NCI-H146 (cell line): ENCODE data around the gene SPEM1.
A peak's percentile ranks its signal among the peaks of the same experiment; 100 is the strongest.

Experiments used
- DNase-seq: peaks from one replicate; lab custom pipeline; 2025; lab: John Stamatoyannopoulos, UW

The SPEM1 gene, protein sequence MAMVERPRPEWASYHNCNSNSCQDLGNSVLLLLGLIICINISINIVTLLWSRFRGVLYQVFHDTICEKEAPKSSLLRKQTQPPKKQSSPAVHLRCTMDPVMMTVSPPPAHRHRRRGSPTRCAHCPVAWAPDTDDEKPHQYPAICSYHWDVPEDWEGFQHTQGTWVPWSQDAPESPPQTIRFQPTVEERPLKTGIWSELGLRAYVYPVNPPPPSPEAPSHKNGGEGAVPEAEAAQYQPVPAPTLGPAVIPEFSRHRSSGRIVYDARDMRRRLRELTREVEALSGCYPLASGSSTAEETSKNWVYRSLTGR

DNA sequence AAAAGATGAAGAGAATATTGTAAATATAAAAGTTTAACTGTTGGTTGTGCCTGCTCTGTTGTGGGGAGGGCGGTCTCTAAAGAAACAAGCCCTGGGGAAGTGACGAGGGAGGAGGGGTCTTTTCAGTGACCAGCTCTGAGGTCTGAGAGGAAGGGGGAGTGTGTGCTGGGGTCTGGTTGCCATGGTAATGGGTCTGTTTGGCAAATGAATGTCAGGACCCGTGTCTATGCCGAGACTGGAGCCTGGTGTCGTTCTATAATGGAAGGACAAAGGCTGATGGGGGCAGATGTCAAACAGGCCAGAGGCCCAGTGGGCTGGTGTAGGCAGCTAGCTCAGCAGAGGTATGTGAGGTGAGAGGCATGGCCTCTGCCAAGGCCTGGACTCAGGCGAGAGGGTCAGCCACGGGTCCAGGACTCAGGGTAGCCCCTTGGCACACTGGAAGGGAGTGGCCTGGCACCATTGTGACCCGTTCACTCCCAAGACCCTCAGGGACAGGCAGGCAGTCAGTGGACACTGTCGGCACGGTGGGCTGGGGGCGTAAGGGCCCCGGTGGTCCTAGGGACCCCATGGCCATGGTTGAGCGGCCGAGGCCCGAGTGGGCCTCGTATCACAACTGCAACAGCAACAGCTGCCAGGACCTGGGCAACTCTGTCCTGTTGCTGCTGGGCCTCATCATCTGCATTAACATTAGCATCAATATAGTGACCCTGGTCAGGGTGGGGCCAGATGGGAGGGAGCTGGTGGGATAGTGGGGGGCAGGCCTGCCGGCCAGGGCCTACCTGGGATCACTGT is at the start of gene SPEM1:
Gene SPEM1 (plus strand): TSS at position 506 of the 792 bp plus-strand sequence. CDS start 61 bp downstream, at position 567.
- DNase-seq, result no peak

DNA sequence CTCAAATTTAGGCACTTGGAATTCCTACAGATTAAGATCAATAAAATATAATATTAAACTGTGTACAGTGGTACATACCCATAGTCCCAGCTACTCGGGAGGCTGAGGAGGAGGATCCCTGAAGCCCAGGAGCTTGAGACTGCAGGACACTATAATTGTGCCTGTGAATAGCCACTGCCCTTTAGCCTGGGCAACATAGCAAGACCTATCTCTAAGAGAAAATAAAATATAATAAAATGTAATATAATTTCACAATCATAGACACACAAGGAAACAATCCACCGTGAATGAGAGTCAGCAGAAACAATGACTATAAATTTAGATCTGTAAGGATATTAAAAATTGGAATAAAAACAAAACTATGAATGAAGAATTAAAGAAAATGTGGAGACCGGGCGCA is 49.3 kb upstream of the SPEM1 start:
- no peak for DNase-seq

DNA sequence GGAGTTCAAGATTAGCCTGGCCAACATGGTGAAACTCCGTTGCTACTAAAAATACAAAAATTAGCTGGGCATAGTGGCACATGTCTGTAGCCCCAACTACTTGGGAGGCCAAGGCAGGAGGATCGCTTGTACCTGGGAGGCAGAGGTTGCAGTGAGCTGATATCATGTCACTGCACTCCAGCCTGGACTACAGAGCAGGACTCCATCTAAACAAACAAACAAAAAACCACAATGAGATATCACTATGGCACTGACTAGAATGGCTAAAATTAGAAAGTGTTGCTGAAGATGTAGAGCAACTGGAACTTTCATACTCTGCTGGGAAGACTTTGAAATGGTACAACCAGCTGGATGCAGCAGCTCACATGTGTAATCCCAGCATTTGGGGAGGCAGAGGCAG is 45.8 kb upstream of the SPEM1 start:
- no peak for DNase-seq

- no peak for DNase-seq
Measured at GRCh38 chr17:7379134-7379533, 41.0 kb upstream of the SPEM1 start.

GRCh38 chr17:7380321-7380720 is 39.8 kb upstream of the SPEM1 start:
- DNase-seq, result peak; percentile 57

DNA sequence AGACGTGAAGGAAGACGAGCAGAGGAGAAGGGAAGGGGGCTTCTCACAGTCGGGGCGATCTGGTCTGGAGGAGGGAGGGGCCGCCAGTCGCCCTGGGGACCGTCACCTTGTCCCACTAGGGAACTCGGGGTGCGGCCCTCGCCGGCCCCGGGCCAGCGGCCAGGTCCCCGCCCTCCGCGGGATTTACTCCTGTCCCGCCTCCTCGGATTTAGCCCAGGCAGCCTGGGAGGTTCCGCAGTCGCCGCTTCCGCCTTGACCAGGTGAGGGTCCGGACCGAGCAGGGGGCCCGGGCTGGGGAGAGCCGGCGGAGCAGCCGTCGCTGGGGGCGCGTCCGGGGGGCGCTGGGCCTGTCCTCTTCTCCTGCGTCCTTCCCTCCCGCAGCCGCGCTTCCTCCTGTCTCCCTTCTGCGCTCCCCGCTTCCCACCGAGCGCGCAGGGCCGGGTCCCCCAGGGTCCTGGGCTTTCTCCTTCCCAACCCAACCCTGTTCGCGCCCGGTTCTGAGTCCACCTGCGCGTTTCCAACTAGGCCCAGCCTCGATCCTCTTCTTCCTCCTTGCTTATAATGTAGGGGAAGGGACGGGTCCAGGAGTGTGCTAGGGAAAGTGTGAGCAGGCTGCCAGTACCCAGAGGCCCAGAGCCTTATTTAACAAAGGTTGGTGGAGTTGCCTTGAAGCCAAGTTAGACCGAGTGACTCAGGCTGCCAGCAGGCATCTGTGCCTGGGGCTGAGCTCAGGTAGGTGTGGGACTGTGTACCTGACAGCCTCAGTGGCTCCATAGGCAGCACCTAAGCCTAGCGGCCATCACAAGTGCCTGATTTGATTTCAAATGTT is 39.1 kb upstream of the SPEM1 start, which contains the start of gene TNK1:
Gene TNK1 (plus strand): TSS at position 235 of the 829 bp plus-strand sequence. CDS start 1,838 bp downstream, outside the sequence.
- DNase-seq, result peak; percentile 27

- DNase-seq, result no peak
Measured at GRCh38 chr17:7382901-7383300, 37.2 kb upstream of the SPEM1 start.

DNA sequence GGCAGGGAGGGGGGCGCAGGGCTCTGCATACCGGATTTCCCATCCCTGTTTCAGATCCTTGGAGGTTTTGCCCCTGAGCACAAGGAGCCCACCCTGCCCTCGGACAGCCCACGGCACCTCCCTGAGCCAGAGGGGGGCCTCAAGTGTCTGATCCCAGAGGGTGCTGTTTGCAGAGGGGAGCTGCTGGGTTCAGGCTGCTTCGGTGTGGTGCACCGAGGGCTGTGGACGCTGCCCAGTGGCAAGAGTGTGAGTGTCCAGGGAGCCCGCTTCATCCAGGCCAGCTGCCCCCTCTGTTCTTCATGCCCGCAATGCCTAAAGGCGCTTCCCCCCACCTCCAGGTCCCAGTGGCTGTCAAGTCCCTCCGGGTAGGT is 36.8 kb upstream of the SPEM1 start:
- no peak for DNase-seq

DNA sequence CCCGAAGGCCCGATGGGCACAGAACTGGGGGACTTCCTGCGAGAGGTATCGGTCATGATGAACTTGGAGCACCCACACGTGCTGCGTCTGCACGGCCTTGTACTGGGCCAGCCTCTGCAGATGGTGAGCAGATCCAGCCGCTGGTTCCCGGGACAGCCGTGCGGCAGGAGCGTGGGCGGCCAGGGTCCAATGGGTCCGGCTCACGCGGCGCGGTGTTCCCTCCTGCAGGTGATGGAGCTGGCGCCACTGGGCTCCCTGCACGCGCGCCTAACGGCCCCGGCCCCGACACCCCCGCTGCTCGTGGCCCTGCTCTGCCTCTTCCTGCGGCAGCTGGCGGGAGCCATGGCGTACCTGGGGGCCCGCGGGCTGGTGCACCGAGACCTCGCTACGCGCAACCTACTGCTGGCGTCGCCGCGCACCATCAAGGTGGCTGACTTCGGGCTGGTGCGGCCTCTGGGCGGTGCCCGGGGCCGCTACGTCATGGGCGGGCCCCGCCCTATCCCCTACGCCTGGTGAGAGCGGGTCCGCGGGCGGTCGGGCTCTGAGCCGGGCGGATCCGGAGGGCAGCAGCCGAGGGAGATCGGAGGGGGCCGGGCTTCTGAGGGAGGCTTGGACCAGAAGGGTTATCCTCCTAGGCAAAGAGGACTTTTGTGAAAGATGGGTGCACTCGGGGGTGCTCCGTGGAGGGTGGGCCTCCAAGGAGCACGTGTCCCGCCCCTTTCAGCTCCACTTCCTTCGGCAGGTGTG is 36.2 kb upstream of the SPEM1 start:
- peak; percentile 84 for DNase-seq

DNA sequence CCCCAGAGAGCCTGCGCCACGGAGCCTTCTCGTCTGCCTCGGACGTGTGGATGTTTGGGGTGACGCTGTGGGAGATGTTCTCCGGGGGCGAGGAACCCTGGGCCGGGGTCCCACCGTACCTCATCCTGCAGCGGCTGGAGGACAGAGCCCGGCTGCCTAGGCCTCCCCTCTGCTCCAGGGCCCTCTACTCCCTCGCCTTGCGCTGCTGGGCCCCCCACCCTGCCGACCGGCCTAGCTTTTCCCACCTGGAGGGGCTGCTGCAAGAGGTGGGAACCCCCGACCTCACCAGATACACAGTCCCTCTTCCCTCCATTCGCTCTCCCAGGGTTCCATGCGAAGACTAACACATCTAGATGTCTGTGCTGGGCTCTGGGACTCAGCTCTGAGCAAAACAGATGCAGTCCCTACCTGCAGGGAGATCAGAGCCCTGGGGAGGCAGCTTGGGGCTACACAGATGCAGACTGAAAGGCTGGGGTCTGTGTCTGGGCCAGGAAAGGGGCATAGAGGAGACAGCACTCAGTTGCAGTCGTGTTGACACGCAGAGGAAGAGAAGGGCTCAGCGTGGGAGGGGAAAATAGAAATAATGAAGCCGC is 35.5 kb upstream of the SPEM1 start:
- DNase-seq, result no peak

GRCh38 chr17:7388856-7389255 is 31.3 kb upstream of the SPEM1 start:
- DNase-seq, result no peak

GRCh38 chr17:7389924-7390910 is 29.9 kb upstream of the SPEM1 start:
- DNase-seq, result no peak

DNA sequence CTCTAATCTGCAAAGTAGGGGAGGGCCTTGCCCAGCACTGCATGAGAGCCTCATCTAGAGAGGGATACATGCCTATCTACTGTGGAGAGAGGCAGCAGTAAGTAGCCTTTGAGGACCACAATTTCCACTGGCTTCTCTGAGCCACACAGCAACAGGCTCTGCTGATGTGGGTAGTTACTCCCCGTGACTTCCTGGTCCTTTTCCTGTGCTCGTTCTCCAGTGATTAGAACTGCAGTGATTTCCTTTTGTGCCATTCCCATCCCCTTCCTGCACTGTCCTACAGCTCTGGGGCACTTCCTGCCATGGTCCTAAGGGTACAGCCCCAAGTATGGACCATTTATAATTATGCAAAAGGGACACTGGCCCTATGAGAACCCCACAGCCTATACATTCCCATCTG is 28.8 kb upstream of the SPEM1 start:
- no peak for DNase-seq

DNA sequence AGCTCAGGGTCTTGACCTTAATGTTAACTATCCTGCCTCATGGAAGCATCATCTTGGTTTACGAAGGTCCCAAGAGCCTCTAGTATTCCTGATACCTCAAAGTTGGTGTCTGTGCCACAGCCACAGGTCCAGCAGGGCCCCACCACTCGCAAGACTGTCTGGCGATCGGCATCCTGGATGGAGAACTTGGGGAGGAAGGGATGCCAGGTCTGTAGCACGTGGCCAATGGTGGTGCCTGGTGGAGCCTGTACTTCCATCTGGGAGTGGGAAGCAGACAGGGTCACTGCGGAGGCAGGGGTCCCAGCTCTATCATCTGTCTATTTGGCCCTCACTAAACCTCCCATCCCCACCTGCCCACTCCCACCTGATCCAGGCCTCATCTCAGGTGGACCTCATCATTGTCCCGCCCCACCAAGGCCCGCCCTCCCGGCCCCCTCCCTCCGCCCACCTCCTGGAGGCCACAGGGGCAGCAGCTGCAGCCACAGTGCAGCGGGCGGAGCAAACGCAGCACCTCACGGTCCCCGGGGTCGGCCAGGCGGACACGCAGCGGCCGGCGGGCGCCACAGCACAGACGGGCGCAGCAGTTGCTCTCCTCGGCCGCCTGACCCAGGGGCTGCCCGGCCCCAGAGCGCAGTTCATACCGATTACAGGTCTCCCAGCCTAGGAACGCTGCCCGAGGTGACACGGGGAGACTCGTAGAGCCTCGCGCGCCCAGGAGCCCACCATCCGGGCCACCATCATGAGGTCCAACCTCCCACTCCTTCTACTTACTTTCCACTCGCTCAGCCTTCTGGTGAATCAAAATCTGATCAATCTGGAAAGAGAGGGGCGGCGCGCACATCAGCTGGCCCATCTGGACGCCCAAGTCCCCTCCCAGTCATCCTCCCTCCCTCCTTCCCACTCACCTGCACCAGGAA is 27.2 kb upstream of the SPEM1 start:
- no peak for DNase-seq

DNA sequence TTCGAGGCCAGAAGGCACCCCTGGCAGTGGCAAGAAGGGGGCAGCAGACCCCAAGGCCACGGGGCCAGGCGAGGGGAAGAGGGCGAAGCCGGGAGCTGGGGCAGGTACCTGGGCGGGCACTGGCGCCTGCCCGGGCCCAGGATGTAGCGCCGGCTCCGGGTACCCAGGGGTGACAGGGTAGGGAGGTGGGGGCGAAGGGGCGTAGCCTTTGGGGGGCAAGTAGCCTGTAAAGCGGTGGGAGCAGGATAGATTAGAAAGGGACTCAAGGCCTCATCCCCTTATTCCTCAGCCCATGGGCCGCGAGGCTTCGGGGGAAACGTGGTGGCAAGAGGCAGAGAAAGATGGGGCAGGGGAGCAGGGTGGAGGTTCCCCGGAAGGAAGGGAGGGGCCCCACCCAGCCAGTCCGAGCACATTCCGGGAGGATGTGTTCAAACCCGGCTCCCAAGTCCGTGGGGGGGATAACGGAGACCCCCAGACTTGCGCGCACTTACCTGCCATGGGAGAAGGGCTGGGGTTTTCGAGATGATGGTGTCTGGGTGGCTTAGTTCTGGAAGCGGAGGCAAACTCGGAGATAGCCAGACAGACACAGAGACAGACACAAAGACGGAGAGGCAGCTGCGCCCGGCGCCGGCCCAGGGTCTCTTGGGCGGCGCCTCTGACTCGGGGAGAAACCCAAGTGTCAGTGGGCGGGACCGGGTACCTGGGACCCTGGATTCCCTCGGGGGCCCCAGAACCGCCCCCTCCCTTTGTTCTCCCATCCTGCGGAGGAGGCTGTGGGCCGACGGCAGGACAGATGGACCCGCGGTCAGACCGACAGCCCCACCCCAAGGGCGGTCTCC is 26.3 kb upstream of the SPEM1 start:
- peak; percentile 70 for DNase-seq

- peak; percentile 88 for DNase-seq
Measured at GRCh38 chr17:7394452-7395191, 25.5 kb upstream of the SPEM1 start, which contains the start of gene PLSCR3. Gene PLSCR3 (minus strand): TSS chr17:7394525. CDS start chr17:7394110, 415 bp downstream.

- DNase-seq, result no peak
Measured at GRCh38 chr17:7396147-7396546, 24.0 kb upstream of the SPEM1 start.
